ENCODE results near the gene HLA-DPA1. TPM values are rescaled to one million over a fixed set of nuclear protein-coding genes. Genes with fewer than 3 reads are reported as not detected.

The HLA-DPA1 gene
- total RNA-seq, 1 experiment from 2014 or later: 2.6 TPM

DNA sequence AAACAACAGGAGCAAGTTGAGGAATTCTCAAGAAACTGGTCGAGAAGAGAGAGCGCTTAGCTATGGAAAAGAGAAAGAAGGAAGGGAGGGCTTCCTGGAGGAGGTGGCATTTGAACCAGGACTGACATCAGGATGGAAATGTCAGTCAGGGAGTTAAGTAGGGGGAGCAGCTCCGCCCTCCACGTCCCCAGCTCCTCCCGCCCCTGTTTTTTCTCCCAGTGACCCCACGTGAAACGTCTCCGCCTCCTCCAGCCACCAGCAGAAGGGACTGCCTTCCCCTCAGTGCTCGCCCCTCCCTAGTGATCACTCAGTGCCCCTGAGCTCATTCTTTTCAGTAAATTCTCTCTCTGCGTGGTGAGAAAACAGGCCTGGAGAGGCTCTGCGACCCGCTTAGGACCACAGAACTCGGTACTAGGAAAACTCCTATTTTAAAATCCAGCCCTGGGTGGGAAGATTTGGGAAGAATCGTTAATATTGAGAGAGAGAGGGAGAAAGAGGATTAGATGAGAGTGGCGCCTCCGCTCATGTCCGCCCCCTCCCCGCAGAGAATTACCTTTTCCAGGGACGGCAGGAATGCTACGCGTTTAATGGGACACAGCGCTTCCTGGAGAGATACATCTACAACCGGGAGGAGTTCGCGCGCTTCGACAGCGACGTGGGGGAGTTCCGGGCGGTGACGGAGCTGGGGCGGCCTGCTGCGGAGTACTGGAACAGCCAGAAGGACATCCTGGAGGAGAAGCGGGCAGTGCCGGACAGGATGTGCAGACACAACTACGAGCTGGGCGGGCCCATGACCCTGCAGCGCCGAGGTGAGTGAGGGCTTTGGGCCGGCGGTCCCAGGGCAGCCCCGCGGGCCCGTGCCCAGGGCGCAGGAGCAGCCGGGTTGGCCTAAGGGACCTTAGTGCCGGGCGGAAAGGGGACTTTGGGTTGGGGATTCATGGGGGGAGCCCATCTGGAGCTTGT lies 7.0 kb upstream of the HLA-DPA1 start:
- peak overlapping the region; percentile 94 to 95 for H3K4me3 Mint-ChIP-seq
- H2AFZ ChIP-seq (ENCODE audit: low read length): peak overlapping the region; percentile 80
- peaks cover 0 to 6% of the 10 kb centered on the region in 2 experiments; a peak in 2 of 5 replicates for H3K9me3 Mint-ChIP-seq
- no peaks in the 10 kb centered on the region for H3K79me1 ChIP-seq (ENCODE audit: insufficient read depth, low read depth, low read length, poor library complexity, severe bottlenecking)
- no peak overlapping the region for H4K5ac ChIP-seq (ENCODE audit: insufficient read length, low read depth, low read length)
- H2BK20ac ChIP-seq (ENCODE audit: low read depth, low read length, poor library complexity, severe bottlenecking): no peak overlapping the region
- no peak overlapping the region for H3T11ph ChIP-seq (ENCODE audit: low read length)
- no peak overlapping the region for H2BK5ac ChIP-seq (ENCODE audit: insufficient read length, low read length)
- no peak overlapping the region for H2BK15ac ChIP-seq (ENCODE audit: low read depth, low read length)
- H3K27ac ChIP-seq (ENCODE audit: insufficient read length, low read depth, low read length): no peak overlapping the region
- H3K9me3 ChIP-seq (ENCODE audit: control insufficient read depth, low read depth, low read length): no peaks in the 10 kb centered on the region
- H2BK120ac ChIP-seq (ENCODE audit: low read depth, low read length, poor library complexity, severe bottlenecking): no peak overlapping the region
- H2AK5ac ChIP-seq (ENCODE audit: insufficient read length, low read length): no peak overlapping the region
- H4K20me1 ChIP-seq (ENCODE audit: control insufficient read depth, insufficient read depth, insufficient read length): no peaks in the 10 kb centered on the region
- no peak overlapping the region for H4K91ac ChIP-seq (ENCODE audit: insufficient read length, low read depth, low read length)
- peaks cover 26 to 29% of the 10 kb centered on the region in 2 experiments for H3K4me1 Mint-ChIP-seq
- peak; percentile 93 for DNase-seq
- no peak overlapping the region for H3K4ac ChIP-seq (ENCODE audit: low read depth, low read length)
- no CpG with 5 or more reads among the region's 49 CpGs for WGBS (ENCODE audit: extremely low coverage, insufficient read length, low lambda C conversion rate)
- TF ChIP-seq, protein P1, sequence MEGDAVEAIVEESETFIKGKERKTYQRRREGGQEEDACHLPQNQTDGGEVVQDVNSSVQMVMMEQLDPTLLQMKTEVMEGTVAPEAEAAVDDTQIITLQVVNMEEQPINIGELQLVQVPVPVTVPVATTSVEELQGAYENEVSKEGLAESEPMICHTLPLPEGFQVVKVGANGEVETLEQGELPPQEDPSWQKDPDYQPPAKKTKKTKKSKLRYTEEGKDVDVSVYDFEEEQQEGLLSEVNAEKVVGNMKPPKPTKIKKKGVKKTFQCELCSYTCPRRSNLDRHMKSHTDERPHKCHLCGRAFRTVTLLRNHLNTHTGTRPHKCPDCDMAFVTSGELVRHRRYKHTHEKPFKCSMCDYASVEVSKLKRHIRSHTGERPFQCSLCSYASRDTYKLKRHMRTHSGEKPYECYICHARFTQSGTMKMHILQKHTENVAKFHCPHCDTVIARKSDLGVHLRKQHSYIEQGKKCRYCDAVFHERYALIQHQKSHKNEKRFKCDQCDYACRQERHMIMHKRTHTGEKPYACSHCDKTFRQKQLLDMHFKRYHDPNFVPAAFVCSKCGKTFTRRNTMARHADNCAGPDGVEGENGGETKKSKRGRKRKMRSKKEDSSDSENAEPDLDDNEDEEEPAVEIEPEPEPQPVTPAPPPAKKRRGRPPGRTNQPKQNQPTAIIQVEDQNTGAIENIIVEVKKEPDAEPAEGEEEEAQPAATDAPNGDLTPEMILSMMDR (conservative IDR thresholded peaks at IDR 0.05): no peak; the same call in 2 of the 3 replicates
- H3K27me3 Mint-ChIP-seq (ENCODE audit: low read depth): peaks cover 18% of the 10 kb centered on the region
- peak overlapping the region; percentile 5; the same call in 1 of the 2 replicates for H3K14ac ChIP-seq (ENCODE audit: insufficient read depth, low read length)
- no peak overlapping the region for H3K9ac ChIP-seq (ENCODE audit: extremely low read depth, insufficient read length, low read length)
- no peak overlapping the region for H3K56ac ChIP-seq (ENCODE audit: insufficient read length, low read depth, low read length)
- H3K36me3 Mint-ChIP-seq (ENCODE audit: insufficient read depth in 1 of 3, low read depth in 3 of 3): peaks cover 5 to 32% (median 17%) of the 10 kb centered on the region in 3 experiments; a peak in 6 of 7 replicates
- H4K8ac ChIP-seq (replicated peaks; ENCODE audit: insufficient read length, low read depth, low read length): no peak overlapping the region
- peak overlapping the region; percentile 72 to 96 (median 95); a peak in 6 of 7 replicates for H3K27ac Mint-ChIP-seq
- H3K4me1 ChIP-seq (ENCODE audit: insufficient read depth, low read length): peaks cover 5% of the 10 kb centered on the region; the same call in 1 of the 2 replicates
- H3K23me2 ChIP-seq (ENCODE audit: insufficient read length, low read depth, low read length, poor library complexity, severe bottlenecking): peaks cover 11% of the 10 kb centered on the region
- no peaks in the 10 kb centered on the region for H3K79me2 ChIP-seq (ENCODE audit: insufficient read depth, low read length)
- no peak overlapping the region for H2BK12ac ChIP-seq (ENCODE audit: insufficient read length, low read depth, low read length)
- peak overlapping the region; percentile 82 for H3K4me2 ChIP-seq (ENCODE audit: insufficient read depth, insufficient read length, low read length)
- H3K27me3 ChIP-seq (ENCODE audit: insufficient read depth, low read length): no peaks in the 10 kb centered on the region; the same call in 1 of the 2 replicates
- no peak overlapping the region for H3K23ac ChIP-seq (ENCODE audit: insufficient read length, low read depth, low read length)
- H3K18ac ChIP-seq (ENCODE audit: insufficient read length, low read depth, low read length): no peak overlapping the region

All from H9 (cell line).